GM23248 (cell line): ENCODE measurements around the gene GLIPR1L1. TPM values are rescaled to one million over a fixed set of nuclear protein-coding genes. Genes with fewer than 3 reads are reported as not detected.
"Not testable (repeated sequence)": the region's sequence is repeated elsewhere in the genome, so short reads cannot be mapped to it uniquely, and the experiment has no call there.

Experiments used
- DNase-seq: peaks from one replicate; pipeline ENCODE4 v3.0.0-alpha.2; 2015
- H2AFZ ChIP-seq: fragments of 200-600 bp; sonication (generic); 2 replicates; pipeline ENCODE4 v1.6.1; 2016; ENCODE audit warnings: antibody characterized with exemption
- H3F3A ChIP-seq: fragments of 200-600 bp; sonication (generic); 2 replicates; pipeline ENCODE4 v1.6.1; 2016; ENCODE audit warnings: mild to moderate bottlenecking, antibody characterized with exemption, mixed run types; ENCODE audit not compliant: insufficient read depth
- H3K27ac ChIP-seq: fragments of 200-600 bp; sonication (generic); 2 replicates; pipeline ENCODE4 v1.5.1; 2016; ENCODE audit warnings: mild to moderate bottlenecking
- H3K27me3 ChIP-seq: fragments of 200-600 bp; sonication (generic); replicated peaks from 2 replicates; pipeline ENCODE4 v1.6.1; 2016; ENCODE audit warnings: mild to moderate bottlenecking; ENCODE audit not compliant: insufficient read depth
- H3K36me3 ChIP-seq: fragments of 200-600 bp; sonication (generic); 2 replicates; pipeline ENCODE4 v1.6.1; 2016; ENCODE audit warnings: low read depth, mild to moderate bottlenecking
- H3K4me1 ChIP-seq: fragments of 200-600 bp; sonication (generic); 2 replicates; pipeline ENCODE4 v1.6.1; 2016; ENCODE audit warnings: mild to moderate bottlenecking; ENCODE audit not compliant: insufficient read depth
- H3K4me2 ChIP-seq: fragments of 200-600 bp; sonication (generic); one replicate; pipeline ENCODE4 v1.6.1; 2016; ENCODE audit warnings: mild to moderate bottlenecking; ENCODE audit not compliant: unreplicated experiment
- H3K4me3 ChIP-seq: fragments of 200-600 bp; sonication (generic); 2 replicates; pipeline ENCODE4 v1.5.1; 2016; ENCODE audit warnings: mild to moderate bottlenecking
- H3K79me2 ChIP-seq: fragments of 200-600 bp; sonication (generic); 2 replicates; pipeline ENCODE4 v1.6.1; 2016; ENCODE audit warnings: mild to moderate bottlenecking; ENCODE audit not compliant: insufficient read depth
- H3K9ac ChIP-seq: fragments of 200-600 bp; sonication (generic); 2 replicates; pipeline ENCODE4 v1.6.1; 2016; ENCODE audit warnings: mild to moderate bottlenecking
- H3K9me2 ChIP-seq: fragments of 200-600 bp; sonication (generic); 2 replicates; pipeline ENCODE4 v1.6.1; 2016; ENCODE audit warnings: mixed run types, mild to moderate bottlenecking, moderate library complexity; ENCODE audit not compliant: insufficient read depth
- H3K9me3 ChIP-seq: fragments of 200-600 bp; sonication (generic); one replicate; pipeline ENCODE4 v1.6.1; 2017; ENCODE audit warnings: low read depth
- H4K20me1 ChIP-seq: fragments of 200-600 bp; sonication (generic); 2 replicates; pipeline ENCODE4 v1.6.0; 2016; ENCODE audit not compliant: insufficient read depth
- EZH2 ChIP-seq: fragments of 200-600 bp; sonication (generic); IDR thresholded peaks from 2 replicates; pipeline ENCODE4 v1.6.1; 2018; ENCODE audit warnings: antibody characterized with exemption, mild to moderate bottlenecking; ENCODE audit not compliant: insufficient read depth, poor library complexity, severe bottlenecking
- EZH2phosphoT487 ChIP-seq: fragments of 200-600 bp; sonication (generic); IDR thresholded peaks from 2 replicates; pipeline ENCODE4 v1.6.1; 2018; ENCODE audit warnings: antibody characterized with exemption, moderate library complexity, mild to moderate bottlenecking, low read depth; ENCODE audit not compliant: insufficient read depth
- WGBS, 2 experiments: methylation state at CpG; one replicate each; pipeline ENCODE4 v1.1.6; 2015 to 2017; ENCODE audit warnings: low lambda C conversion rate in 2 of 2, low coverage in 1 of 2; ENCODE audit errors: missing lambda C conversion rate in 2 of 2; 5-methylcytosine and 5-hydroxymethylcytosine counted together
- in situ Hi-C: fragments of 300-500 bp; cut with MboI; formaldehyde crosslinking; loops from 2 replicates; pipeline ENCODE4 v1.15.0; 2020
- polyA plus RNA-seq: library from polyadenylated mRNA; unstranded; fragments of >200 nt; fragmentation: Nextera tagmentation; extraction: Ambion mirVana; gene quantifications from 2 replicates; pipeline ENCODE4 v1.2.1, GENCODE V29; 2016
- total RNA-seq: library from RNA; depleted of rRNA; stranded (reverse); fragments of >200 nt; shearing (Covaris generic); gene quantifications from 2 replicates; pipeline ENCODE4 v1.2.3, GENCODE V29; 2014

The GLIPR1L1 gene
- total and polyA plus RNA-seq, 2 experiments from 2014 or later: not detected

GRCh38 chr12:75329918-75330826 lies 4.3 kb upstream of the GLIPR1L1 start, which contains the start of gene CAPS2:
Gene CAPS2 (minus strand): TSS chr12:75330324. CDS start chr12:75326498, 3,826 bp downstream.
- Histone ChIP-seq H2AFZ (peak within 1 kb of the TSS; percentile 88), H3K4me3 (peak within 1 kb of the TSS; percentile 80), H4K20me1 (no peaks in the 10 kb centered on the region), H3K27me3 (no peaks in the 10 kb centered on the region), H3K4me1 (peaks cover 3% of the 10 kb centered on the region; the same call in 1 of the 2 replicates), H3K9me2 (no peaks in the 10 kb centered on the region), H3K9ac (peak within 1 kb of the TSS; percentile 66), H3K9me3 (no peaks in the 10 kb centered on the region), H3K36me3 (no peaks in the 10 kb centered on the region), H3K27ac (0 out of 2 replicates have a peak within 1 kb of the TSS, but pooled peaks have one; percentile 14), H3K4me2 (peak within 1 kb of the TSS; percentile 77), H3F3A (0 out of 2 replicates have a peak, but pooled peaks cover 7% of the 10 kb centered on the region), H3K79me2 (no peaks in the 10 kb centered on the region)
- 3 to 4% methylated on average over 38 to 39 of the region's 40 CpGs for WGBS, 2 experiments
- in situ Hi-C loops: loop anchor here (5.0 kb wide), 1 partner anchor 157 kb away; no protein-coding TSS in a partner anchor
- TF ChIP-seq EZH2 (no peak), EZH2phosphoT487 (no peak)
- DNase-seq: peak; percentile 93

DNA sequence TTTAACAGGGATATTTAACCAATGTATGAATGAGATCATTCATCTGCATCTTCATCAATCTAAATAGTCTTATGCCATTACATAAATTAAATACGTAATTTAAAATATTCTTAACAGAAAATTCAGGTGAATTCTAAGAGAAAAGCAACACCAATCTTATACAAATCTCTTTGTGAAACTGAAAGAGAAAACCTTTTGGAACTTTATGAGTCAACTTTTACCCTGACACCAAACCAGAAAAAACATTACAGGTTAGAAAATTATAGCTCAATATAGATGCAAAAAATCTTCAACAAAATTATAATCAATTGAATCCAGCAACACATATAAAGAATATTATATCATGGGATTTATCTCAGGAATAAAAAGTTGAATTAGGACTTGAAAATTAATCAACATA lies 3.4 kb downstream of the GLIPR1L1 start:
- DNase-seq: no peak
- no peak overlapping the region for H3K27ac ChIP-seq

GRCh38 chr12:75341873-75342272 lies 7.4 kb downstream of the GLIPR1L1 start:
- 89 to 92% methylated on average over 5 of the region's 5 CpGs for WGBS, 2 experiments
- no peak overlapping the region for H3K4me2 ChIP-seq
- H3K36me3 ChIP-seq: no peaks in the 10 kb centered on the region
- no peak overlapping the region for H3K27ac ChIP-seq
- H4K20me1 ChIP-seq: no peaks in the 10 kb centered on the region
- TF ChIP-seq EZH2phosphoT487 (no peak), EZH2 (no peak)
- no peaks in the 10 kb centered on the region for H3F3A ChIP-seq
- no peak for DNase-seq
- no peaks in the 10 kb centered on the region for H3K9me3 ChIP-seq
- H3K79me2 ChIP-seq: no peaks in the 10 kb centered on the region
- H3K9me2 ChIP-seq: no peaks in the 10 kb centered on the region
- H3K9ac ChIP-seq: no peak overlapping the region
- no peaks in the 10 kb centered on the region for H3K27me3 ChIP-seq
- in situ Hi-C loops: no loop called here
- H2AFZ ChIP-seq: no peak overlapping the region
- H3K4me3 ChIP-seq: no peak overlapping the region
- H3K4me1 ChIP-seq: no peaks in the 10 kb centered on the region

More for the DNA sequence above, 3.4 kb downstream of the GLIPR1L1 start:
- Histone ChIP-seq H2AFZ (no peak overlapping the region; the same call in 1 of the 2 replicates), H4K20me1 (no peaks in the 10 kb centered on the region), H3F3A (0 out of 2 replicates have a peak, but pooled peaks cover 7% of the 10 kb centered on the region), H3K36me3 (no peaks in the 10 kb centered on the region), H3K4me3 (no peak overlapping the region), H3K4me1 (peaks cover 4% of the 10 kb centered on the region; the same call in 1 of the 2 replicates), H3K4me2 (no peak overlapping the region), H3K9me2 (no peaks in the 10 kb centered on the region), H3K79me2 (no peaks in the 10 kb centered on the region), H3K9me3 (no peaks in the 10 kb centered on the region), H3K9ac (no peak overlapping the region), H3K27me3 (no peaks in the 10 kb centered on the region)
- in situ Hi-C loops: no loop called here
- WGBS, 2 experiments: 95 to 100% methylated on average over 1 of the region's 1 CpG
- TF ChIP-seq EZH2 (no peak), EZH2phosphoT487 (no peak)

DNA sequence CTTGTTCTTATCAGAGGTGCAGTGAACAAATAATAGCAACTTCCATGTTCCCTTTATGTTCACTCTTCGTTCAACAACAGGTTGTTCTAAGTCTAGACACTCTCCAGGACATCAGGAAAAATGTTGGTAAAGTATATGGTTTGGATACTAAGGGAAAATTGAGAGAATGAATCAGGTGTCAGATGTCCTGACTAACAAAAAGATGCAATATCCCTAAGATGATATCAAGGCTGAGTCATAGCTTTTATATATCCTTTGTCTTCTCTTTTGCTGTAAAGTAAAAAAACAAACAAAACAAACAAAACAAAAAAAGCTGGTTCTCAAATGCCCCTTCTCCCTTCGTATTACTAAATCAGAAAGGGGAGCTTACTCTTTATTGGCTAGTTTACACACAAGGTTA lies 11.1 kb downstream of the GLIPR1L1 start:
- H3K9me3 ChIP-seq: no peaks in the 10 kb centered on the region
- no peak overlapping the region for H3K4me2 ChIP-seq
- H4K20me1 ChIP-seq: no peaks in the 10 kb centered on the region
- in situ Hi-C loops: no loop called here
- H3K4me3 ChIP-seq: no peak overlapping the region
- H3K9ac ChIP-seq: no peak overlapping the region
- no peaks in the 10 kb centered on the region for H3F3A ChIP-seq
- H3K79me2 ChIP-seq: no peaks in the 10 kb centered on the region
- TF ChIP-seq EZH2phosphoT487 (no peak), EZH2 (no peak)
- no peak overlapping the region for H3K27ac ChIP-seq
- H3K4me1 ChIP-seq: no peaks in the 10 kb centered on the region
- WGBS, 2 experiments: 78 to 81% methylated on average over 2 of the region's 2 CpGs
- H2AFZ ChIP-seq: no peak overlapping the region
- no peaks in the 10 kb centered on the region for H3K36me3 ChIP-seq
- no peaks in the 10 kb centered on the region for H3K27me3 ChIP-seq
- peak; percentile 20 for DNase-seq
- H3K9me2 ChIP-seq: no peaks in the 10 kb centered on the region

DNA sequence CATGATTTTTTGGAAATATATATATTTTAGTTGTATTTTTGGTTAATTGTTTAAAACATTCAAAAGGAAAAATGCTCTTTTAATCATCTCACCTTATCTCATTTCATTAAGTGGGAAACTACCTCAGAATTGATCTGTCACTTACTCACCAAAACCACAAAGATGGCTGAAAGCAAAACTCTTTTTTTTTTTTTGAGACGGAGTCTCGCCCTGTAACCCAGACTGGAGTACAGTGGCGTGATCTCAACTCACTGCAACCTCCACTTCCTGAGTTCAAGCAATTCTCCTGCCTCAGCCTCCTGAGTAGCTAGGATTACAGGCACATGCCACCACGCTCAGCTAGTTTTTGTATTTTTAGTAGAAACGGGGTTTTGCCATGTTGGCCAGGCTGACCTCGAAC lies 11.7 kb downstream of the GLIPR1L1 start:
- H2AFZ ChIP-seq, H3K79me2 ChIP-seq, H3K27ac ChIP-seq, H3K9me3 ChIP-seq, H3K4me1 ChIP-seq, H3K36me3 ChIP-seq, DNase-seq, H3K27me3 ChIP-seq, H4K20me1 ChIP-seq, H3K4me2 ChIP-seq, in situ Hi-C loops, H3K9me2 ChIP-seq, H3K4me3 ChIP-seq, H3K9ac ChIP-seq, H3F3A ChIP-seq: not testable (repeated sequence)
- WGBS, 2 experiments: 94 to 97% methylated on average over 6 of the region's 6 CpGs
